Activated CD4-positive, alpha-beta memory T cell treated with anti-CD3 and anti-CD28 coated beads, Interleukin-2, amount 10 ng/mL, durations not matched to agents 7 days and 5 days (primary cell): ENCODE results near the gene GYG2. TPM values are rescaled to one million over a fixed set of nuclear protein-coding genes. Genes with fewer than 3 reads are reported as not detected.

Source experiments
- CTCF ChIA-PET: fragments of 350-600 bp; sonication (Branson Sonifier 250); formaldehyde crosslinking; loops from one replicate; lab custom pipeline; 2021; ENCODE audit warnings: antibody characterized with exemption, inconsistent platforms; lab: Charles Lee
- POLR2A ChIA-PET: fragments of 350-600 bp; sonication (Branson Sonifier 250); formaldehyde crosslinking; loops from one replicate; lab custom pipeline; 2021; ENCODE audit warnings: antibody characterized with exemption; lab: Charles Lee
- DNase-seq: peaks from one replicate; pipeline ENCODE4 v3.0.0-alpha.2; 2020
- H3K27ac Mint-ChIP-seq: one replicate; pipeline ENCODE4 v1.8.0; 2021; ENCODE audit warnings: mild to moderate bottlenecking, mixed read lengths
- H3K27me3 Mint-ChIP-seq: one replicate; pipeline ENCODE4 v1.8.0; 2021; ENCODE audit warnings: mixed read lengths
- H3K36me3 Mint-ChIP-seq: one replicate; pipeline ENCODE4 v1.8.0; 2021; ENCODE audit warnings: low read depth, mixed read lengths
- H3K4me1 Mint-ChIP-seq: one replicate; pipeline ENCODE4 v1.8.0; 2021; ENCODE audit warnings: mixed read lengths
- H3K4me3 Mint-ChIP-seq: one replicate; pipeline ENCODE4 v1.8.0; 2021; ENCODE audit warnings: mild to moderate bottlenecking, mixed read lengths
- H3K9me3 Mint-ChIP-seq: one replicate; pipeline ENCODE4 v1.8.0; 2021; ENCODE audit warnings: mixed read lengths
- total RNA-seq, 2 experiments: library from RNA; stranded (reverse); gene quantifications; one replicate each; pipeline ENCODE4 v1.2.3, GENCODE V29; 2021

Gene GYG2
- total RNA-seq, 2 experiments from 2014 or later: not detected

- peaks cover 6% of the 10 kb centered on the region for H3K4me1 Mint-ChIP-seq
These were observed 3.8 kb upstream of the GYG2 start for GRCh38 chrX:2824886-2825285.

GRCh38 chrX:2828959-2829411 lies 255 bp downstream of the GYG2 start:
- CTCF ChIA-PET: no interaction called here
- H3K4me1 Mint-ChIP-seq: no peaks in the 10 kb centered on the region
- H3K4me3 Mint-ChIP-seq: no peak overlapping the region
- H3K27ac Mint-ChIP-seq: no peak overlapping the region
- POLR2A ChIA-PET: no interaction called here
- DNase-seq: no peak
- H3K36me3 Mint-ChIP-seq: no peaks in the 10 kb centered on the region
- no peaks in the 10 kb centered on the region for H3K27me3 Mint-ChIP-seq
- H3K9me3 Mint-ChIP-seq: no peaks in the 10 kb centered on the region

More at GRCh38 chrX:2824886-2825285, 3.8 kb upstream of the GYG2 start:
- ChIA-PET CTCF (no interaction called here), POLR2A (no interaction called here)
- Mint-ChIP-seq H3K9me3 (no peaks in the 10 kb centered on the region), H3K4me3 (no peak overlapping the region), H3K27me3 (no peaks in the 10 kb centered on the region), H3K36me3 (no peaks in the 10 kb centered on the region), H3K27ac (no peak overlapping the region)
- no peak for DNase-seq

- Mint-ChIP-seq H3K27ac (no peak overlapping the region), H3K27me3 (no peaks in the 10 kb centered on the region), H3K9me3 (no peaks in the 10 kb centered on the region), H3K4me1 (no peaks in the 10 kb centered on the region), H3K36me3 (no peaks in the 10 kb centered on the region), H3K4me3 (no peak overlapping the region)
- CTCF ChIA-PET: no interaction called here
- POLR2A ChIA-PET: no interaction called here
- DNase-seq: no peak
These were observed 928 bp downstream of the GYG2 start for GRCh38 chrX:2829469-2830246.

- no peak for DNase-seq
- no peaks in the 10 kb centered on the region for H3K36me3 Mint-ChIP-seq
- ChIA-PET CTCF (no interaction called here), POLR2A (no interaction called here)
- H3K27me3 Mint-ChIP-seq: no peaks in the 10 kb centered on the region
- H3K27ac Mint-ChIP-seq: no peak overlapping the region
- H3K9me3 Mint-ChIP-seq: no peaks in the 10 kb centered on the region
- no peaks in the 10 kb centered on the region for H3K4me1 Mint-ChIP-seq
- no peak overlapping the region for H3K4me3 Mint-ChIP-seq
These were observed 2.9 kb downstream of the GYG2 start for GRCh38 chrX:2831471-2832228.

- Mint-ChIP-seq H3K27ac (no peak overlapping the region), H3K36me3 (no peaks in the 10 kb centered on the region), H3K4me1 (no peaks in the 10 kb centered on the region), H3K9me3 (peaks cover 7% of the 10 kb centered on the region), H3K4me3 (no peak overlapping the region), H3K27me3 (no peaks in the 10 kb centered on the region)
- POLR2A ChIA-PET: interaction anchor here (0.6 kb wide), 1 partner anchor 18 kb away, joined by 3 read pairs; no protein-coding TSS in a partner anchor
- CTCF ChIA-PET: no interaction called here
- no peak for DNase-seq
These were observed 9.2 kb downstream of the GYG2 start for GRCh38 chrX:2837961-2838360.

GRCh38 chrX:2840961-2841360 lies 12.2 kb downstream of the GYG2 start:
- H3K36me3 Mint-ChIP-seq: no peaks in the 10 kb centered on the region

GRCh38 chrX:2841537-2841936 lies 12.8 kb downstream of the GYG2 start:
- POLR2A ChIA-PET: no interaction called here
- no peaks in the 10 kb centered on the region for H3K36me3 Mint-ChIP-seq

More at GRCh38 chrX:2840961-2841360, 12.2 kb downstream of the GYG2 start:
- Mint-ChIP-seq H3K4me1 (no peaks in the 10 kb centered on the region), H3K4me3 (no peak overlapping the region), H3K27me3 (no peaks in the 10 kb centered on the region), H3K9me3 (peaks cover 7% of the 10 kb centered on the region), H3K27ac (no peak overlapping the region)
- CTCF ChIA-PET: no interaction called here
- DNase-seq: no peak
- POLR2A ChIA-PET: no interaction called here

GRCh38 chrX:2846992-2847391 lies 18.3 kb downstream of the GYG2 start:
- DNase-seq: no peak
- ChIA-PET CTCF (no interaction called here), POLR2A (no interaction called here)
- H3K36me3 Mint-ChIP-seq: no peaks in the 10 kb centered on the region
- no peaks in the 10 kb centered on the region for H3K9me3 Mint-ChIP-seq
- H3K27ac Mint-ChIP-seq: no peak overlapping the region
- H3K4me1 Mint-ChIP-seq: no peaks in the 10 kb centered on the region
- H3K4me3 Mint-ChIP-seq: no peak overlapping the region
- no peaks in the 10 kb centered on the region for H3K27me3 Mint-ChIP-seq

More at GRCh38 chrX:2841537-2841936, 12.8 kb downstream of the GYG2 start:
- peaks cover 7% of the 10 kb centered on the region for H3K9me3 Mint-ChIP-seq
- no peaks in the 10 kb centered on the region for H3K27me3 Mint-ChIP-seq
- no peaks in the 10 kb centered on the region for H3K4me1 Mint-ChIP-seq
- CTCF ChIA-PET: no interaction called here
- no peak for DNase-seq
- H3K4me3 Mint-ChIP-seq: no peak overlapping the region
- H3K27ac Mint-ChIP-seq: no peak overlapping the region

GRCh38 chrX:2848871-2849301 lies 20.2 kb downstream of the GYG2 start:
- H3K36me3 Mint-ChIP-seq: no peaks in the 10 kb centered on the region
- ChIA-PET POLR2A (no interaction called here), CTCF (no interaction called here)
- no peak overlapping the region for H3K27ac Mint-ChIP-seq
- no peaks in the 10 kb centered on the region for H3K9me3 Mint-ChIP-seq
- DNase-seq: no peak
- no peaks in the 10 kb centered on the region for H3K4me1 Mint-ChIP-seq
- no peak overlapping the region for H3K4me3 Mint-ChIP-seq
- H3K27me3 Mint-ChIP-seq: no peaks in the 10 kb centered on the region

GRCh38 chrX:2854918-2855317 lies 26.2 kb downstream of the GYG2 start:
- Mint-ChIP-seq H3K27me3 (no peaks in the 10 kb centered on the region), H3K27ac (no peak overlapping the region), H3K36me3 (no peaks in the 10 kb centered on the region), H3K4me3 (no peak overlapping the region), H3K4me1 (no peaks in the 10 kb centered on the region), H3K9me3 (no peaks in the 10 kb centered on the region)
- CTCF ChIA-PET: no interaction called here
- POLR2A ChIA-PET: no interaction called here
- no peak for DNase-seq

- H3K27me3 Mint-ChIP-seq: no peaks in the 10 kb centered on the region
These were observed 27.0 kb downstream of the GYG2 start for GRCh38 chrX:2855761-2856160.

GRCh38 chrX:2857566-2857965 lies 28.8 kb downstream of the GYG2 start:
- no peaks in the 10 kb centered on the region for H3K36me3 Mint-ChIP-seq
- no peak overlapping the region for H3K27ac Mint-ChIP-seq
- H3K4me3 Mint-ChIP-seq: no peak overlapping the region
- no peaks in the 10 kb centered on the region for H3K4me1 Mint-ChIP-seq
- DNase-seq: no peak
- POLR2A ChIA-PET: no interaction called here
- no peaks in the 10 kb centered on the region for H3K27me3 Mint-ChIP-seq
- CTCF ChIA-PET: no interaction called here
- H3K9me3 Mint-ChIP-seq: no peaks in the 10 kb centered on the region

More at GRCh38 chrX:2855761-2856160, 27.0 kb downstream of the GYG2 start:
- H3K4me3 Mint-ChIP-seq: no peak overlapping the region
- H3K27ac Mint-ChIP-seq: no peak overlapping the region
- ChIA-PET CTCF (no interaction called here), POLR2A (interaction anchor here (0.6 kb wide), 1 partner anchor 18 kb away, joined by 3 read pairs; no protein-coding TSS in a partner anchor)
- no peak for DNase-seq
- no peaks in the 10 kb centered on the region for H3K36me3 Mint-ChIP-seq
- no peaks in the 10 kb centered on the region for H3K9me3 Mint-ChIP-seq
- H3K4me1 Mint-ChIP-seq: no peaks in the 10 kb centered on the region

- H3K4me3 Mint-ChIP-seq: no peak overlapping the region
- no peaks in the 10 kb centered on the region for H3K27me3 Mint-ChIP-seq
- no peaks in the 10 kb centered on the region for H3K36me3 Mint-ChIP-seq
- ChIA-PET POLR2A (no interaction called here), CTCF (no interaction called here)
- DNase-seq: no peak
- H3K9me3 Mint-ChIP-seq: no peaks in the 10 kb centered on the region
- no peaks in the 10 kb centered on the region for H3K4me1 Mint-ChIP-seq
- no peak overlapping the region for H3K27ac Mint-ChIP-seq
These were observed 30.6 kb downstream of the GYG2 start for GRCh38 chrX:2859197-2859797.
